HCT116 (cell line): ENCODE measurements around the gene GALM. TPM values are rescaled to one million over a fixed set of nuclear protein-coding genes. Genes with fewer than 3 reads are reported as not detected.

Source experiments
- ATAC-seq: fragments of 200-7000 bp; cut with Tn5 transposase; 2 replicates; pipeline ENCODE4 v1.9.1; 2020; ENCODE audit warnings: mild to moderate bottlenecking, moderate library complexity
- BruUV-seq: library from RNA; stranded (reverse); fragments of 400-500 nt; replicated peaks from 2 replicates; lab custom pipeline; 2021; lab: Mats Ljungman, UMichigan
- CTCF ChIA-PET: fragments of 300-600 bp; sonication (Branson Sonifier 250); formaldehyde crosslinking; loops from one replicate; lab custom pipeline; 2021; ENCODE audit warnings: antibody characterized with exemption; lab: Charles Lee
- POLR2A ChIA-PET: fragments of 300-600, 350-600 bp; sonication (Branson Sonifier 250); formaldehyde crosslinking; loops from one replicate; lab custom pipeline; 2021; ENCODE audit warnings: antibody characterized with exemption; lab: Charles Lee
- RAD21 ChIA-PET, 2 experiments: fragments of 300-600 bp; sonication (Branson Sonifier 250); formaldehyde crosslinking; loops; one replicate each; lab custom pipeline; 2023; ENCODE audit warnings: low total read pairs in 2 of 2; ENCODE audit not compliant: uncharacterized antibody in 2 of 2, unreplicated experiment in 2 of 2, low non-redundant PET in 1 of 2; lab: Charles Lee
- DNase-seq: peaks from one replicate; pipeline ENCODE4 v3.0.0-alpha.2; 2010; ENCODE audit warnings: low read depth, low spot score
- H2AFZ ChIP-seq: fragments of 200-600 bp; shearing (Covaris generic), sonication (generic); 2 replicates; pipeline ENCODE4 v1.6.1; 2017; ENCODE audit warnings: low read depth, mixed run types, mixed read lengths, antibody characterized with exemption, low read length; ENCODE audit not compliant: poor library complexity, severe bottlenecking
- H3K27ac ChIP-seq: 2 replicates; pipeline ENCODE4 v1.5.1; 2012; ENCODE audit warnings: low read depth, low read length
- H3K27me3 ChIP-seq: fragments of 200-600 bp; sonication (generic); 2 replicates; pipeline ENCODE4 v1.6.1; 2016; ENCODE audit warnings: mixed run types, low read length, mixed read lengths; ENCODE audit not compliant: insufficient read depth
- H3K36me3 ChIP-seq, 2 experiments: fragments of 200-500 bp in 1 of 2; fragments of 200-600 bp in 1 of 2; sonication (Bioruptor generic) in 1 of 2; sonication (generic) in 1 of 2; 2 replicates each; pipeline versions ENCODE4 v1.5.1 to v1.6.1; 2014 to 2016; ENCODE audit warnings: low read length in 2 of 2, inconsistent platforms in 1 of 2, mixed read lengths in 1 of 2, mixed run types in 1 of 2; ENCODE audit not compliant: insufficient read depth in 2 of 2, control insufficient read depth in 1 of 2
- H3K4me1 ChIP-seq, 2 experiments: fragments of 200-600 bp in 1 of 2; sonication (generic) in 1 of 2; 2 replicates each; pipeline versions ENCODE4 v1.5.1 to v1.6.1; 2012 to 2017; ENCODE audit warnings: low read length in 2 of 2, inconsistent platforms in 1 of 2, mild to moderate bottlenecking in 1 of 2, mixed read lengths in 1 of 2, mixed run types in 1 of 2, moderate library complexity in 1 of 2; ENCODE audit not compliant: insufficient read depth in 2 of 2, control insufficient read depth in 1 of 2
- H3K4me2 ChIP-seq: fragments of 200-600 bp; sonication (generic); 2 replicates; pipeline ENCODE4 v1.6.1; 2017; ENCODE audit warnings: mixed run types, low read length, mixed read lengths
- H3K4me3 ChIP-seq, 2 experiments: fragments of 200-600 bp in 1 of 2; sonication (generic) in 1 of 2; replicated peaks in 1 of 2; 2 replicates each; pipeline ENCODE4 v1.5.1; 2011 to 2016; ENCODE audit warnings: low read length in 2 of 2, control low read depth in 1 of 2, low read depth in 1 of 2, mild to moderate bottlenecking in 1 of 2, mixed read lengths in 1 of 2, mixed run types in 1 of 2
- H3K79me2 ChIP-seq: fragments of 200-600 bp; sonication (generic); 2 replicates; pipeline ENCODE4 v1.6.1; 2017; ENCODE audit warnings: mild to moderate bottlenecking, mixed run types, low read length, moderate library complexity, mixed read lengths; ENCODE audit not compliant: insufficient read depth
- H3K9ac ChIP-seq: fragments of 200-600 bp; sonication (generic); 2 replicates; pipeline ENCODE4 v1.6.1; 2016; ENCODE audit warnings: low read length, mixed read lengths
- H3K9me2 ChIP-seq: fragments of 200-600 bp; sonication (generic), shearing (Covaris generic); 2 replicates; pipeline ENCODE4 v1.6.1; 2017; ENCODE audit warnings: mixed run types, mild to moderate bottlenecking, moderate library complexity; ENCODE audit not compliant: insufficient read depth
- H3K9me3 ChIP-seq, 2 experiments: fragments of 200-500 bp in 1 of 2; fragments of 200-600 bp in 1 of 2; sonication (Bioruptor generic) in 1 of 2; sonication (generic) in 1 of 2; 2 replicates each; pipeline ENCODE4 v1.6.1; 2014 to 2017; ENCODE audit warnings: low read length in 2 of 2, mixed read lengths in 2 of 2, inconsistent platforms in 1 of 2, low read depth in 1 of 2, mild to moderate bottlenecking in 1 of 2, mixed run types in 1 of 2, moderate library complexity in 1 of 2; ENCODE audit not compliant: control insufficient read depth in 1 of 2, insufficient read depth in 1 of 2
- H4K20me1 ChIP-seq: fragments of 200-600 bp; sonication (generic), shearing (Covaris generic); 2 replicates; pipeline ENCODE4 v1.6.1; 2017; ENCODE audit warnings: mixed run types, mild to moderate bottlenecking, moderate library complexity; ENCODE audit not compliant: insufficient read depth
- CBX3 ChIP-seq: IDR thresholded peaks from 2 replicates; pipeline ENCODE4 v1.6.1; 2012; ENCODE audit warnings: low read depth
- CEBPB ChIP-seq: IDR thresholded peaks from 2 replicates; pipeline ENCODE4 v1.6.1; 2012; ENCODE audit warnings: low read depth
- EGR1 ChIP-seq: IDR thresholded peaks from 2 replicates; pipeline ENCODE4 v1.6.1; 2012; ENCODE audit warnings: low read depth
- ELF1 ChIP-seq: IDR thresholded peaks from 2 replicates; pipeline ENCODE4 v1.6.1; 2012; ENCODE audit warnings: low read depth, borderline replicate concordance
- EZH2 ChIP-seq: fragments of 200-600 bp; sonication (generic); IDR thresholded peaks from 2 replicates; pipeline ENCODE4 v1.6.1; 2017; ENCODE audit warnings: antibody characterized with exemption, mixed run types
- JUND ChIP-seq: IDR thresholded peaks from 2 replicates; pipeline ENCODE4 v1.6.1; 2012
- RAD21 ChIP-seq: IDR thresholded peaks from 2 replicates; pipeline ENCODE4 v1.6.1; 2012; ENCODE audit warnings: low read depth, mild to moderate bottlenecking
- YY1 ChIP-seq: IDR thresholded peaks from 2 replicates; pipeline ENCODE4 v1.6.1; 2011; ENCODE audit warnings: low read length, low read depth, moderate library complexity, mild to moderate bottlenecking; ENCODE audit not compliant: insufficient replicate concordance; ENCODE audit errors: extremely low read depth
- ZBTB33 ChIP-seq: IDR thresholded peaks from 2 replicates; pipeline ENCODE4 v1.6.1; 2011; ENCODE audit warnings: mild to moderate bottlenecking, low read length, moderate library complexity; ENCODE audit not compliant: insufficient replicate concordance; ENCODE audit errors: extremely low read depth
- intact Hi-C: fragments of 100-400 bp; cut with micrococcal nuclease; formaldehyde crosslinking; loops from 2 replicates; pipeline ENCODE4 v1.10.0; 2022
- total RNA-seq: library from RNA; stranded (reverse); gene quantifications from one replicate; pipeline ENCODE4 v1.2.1, GENCODE V29; 2021; ENCODE audit not compliant: unreplicated experiment

Gene GALM
- total RNA-seq, 1 experiment from 2014 or later: 10.2 TPM

DNA sequence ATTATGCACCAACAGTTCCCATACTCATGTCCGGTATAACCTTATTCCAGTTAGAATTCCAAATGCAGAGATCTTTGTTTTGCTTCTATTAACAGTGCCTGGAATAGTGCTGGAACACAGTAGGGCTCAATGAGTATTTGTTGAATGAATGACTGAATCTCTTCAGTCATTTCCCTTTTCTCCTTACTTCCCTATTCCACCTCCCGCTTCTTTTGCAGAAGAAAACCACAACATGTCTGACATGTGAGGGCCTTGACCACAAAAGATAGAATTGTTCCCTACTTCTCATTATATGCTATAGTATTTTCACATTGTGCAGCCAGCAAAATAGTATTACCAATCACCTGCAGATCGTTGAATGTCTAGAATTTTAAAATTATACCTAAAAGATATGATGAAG, 43.7 kb upstream of the GALM start:
- no peak overlapping the region for H3K27ac ChIP-seq
- no peaks in the 10 kb centered on the region for H3K4me1 ChIP-seq
- H3K36me3 ChIP-seq: no peaks in the 10 kb centered on the region
- ChIA-PET POLR2A (no interaction called here), CTCF (no interaction called here), RAD21 (no interaction called here)
- no peaks in the 10 kb centered on the region for H3K79me2 ChIP-seq
- no TSS peak for BruUV-seq
- no peak for DNase-seq
- H3K9ac ChIP-seq: no peak overlapping the region
- no peak overlapping the region for H3K4me2 ChIP-seq
- intact Hi-C loops: no loop called here
- no peak for ATAC-seq
- H4K20me1 ChIP-seq: no peaks in the 10 kb centered on the region
- H3K4me3 ChIP-seq: no peak overlapping the region
- TF ChIP-seq CBX3 (no peak), CEBPB (no peak), ELF1 (no peak), EZH2 (no peak), RAD21 (no peak), ZBTB33 (no peak)
- H3K27me3 ChIP-seq: no peaks in the 10 kb centered on the region
- H3K9me2 ChIP-seq: no peaks in the 10 kb centered on the region
- H3K9me3 ChIP-seq: no peaks in the 10 kb centered on the region
- no peak overlapping the region for H2AFZ ChIP-seq

- BruUV-seq: no TSS peak
- RAD21 ChIA-PET: no interaction called here
- Histone ChIP-seq H3K27ac (no peak overlapping the region), H4K20me1 (no peaks in the 10 kb centered on the region), H2AFZ (no peak overlapping the region), H3K79me2 (no peaks in the 10 kb centered on the region), H3K9me2 (no peaks in the 10 kb centered on the region), H3K4me3 (no peak overlapping the region), H3K36me3 (no peaks in the 10 kb centered on the region), H3K27me3 (no peaks in the 10 kb centered on the region), H3K9ac (no peak overlapping the region), H3K4me2 (no peak overlapping the region), H3K9me3 (no peaks in the 10 kb centered on the region), H3K4me1 (no peaks in the 10 kb centered on the region)
- CTCF ChIA-PET: interaction anchor here (1.3 kb wide), 1 partner anchor 23 kb away, joined by 3 read pairs; no protein-coding TSS in a partner anchor
- no peak for ATAC-seq
- intact Hi-C loops: no loop called here
- no peak for TF ChIP-seq JUND
- no peak for TF ChIP-seq CEBPB
- TF ChIP-seq ELF1: no peak
- no peak for TF ChIP-seq YY1
- no peak for TF ChIP-seq EGR1
- POLR2A ChIA-PET: interaction anchor here (0.9 kb wide), 1 partner anchor 9 kb away, joined by 3 read pairs; no protein-coding TSS in a partner anchor
- DNase-seq: no peak
Observed at GRCh38 chr2:38626326-38627035, 39.4 kb upstream of the GALM start.
